ENCODE data around the gene ADAMTSL5.

The ADAMTSL5 gene

DNA sequence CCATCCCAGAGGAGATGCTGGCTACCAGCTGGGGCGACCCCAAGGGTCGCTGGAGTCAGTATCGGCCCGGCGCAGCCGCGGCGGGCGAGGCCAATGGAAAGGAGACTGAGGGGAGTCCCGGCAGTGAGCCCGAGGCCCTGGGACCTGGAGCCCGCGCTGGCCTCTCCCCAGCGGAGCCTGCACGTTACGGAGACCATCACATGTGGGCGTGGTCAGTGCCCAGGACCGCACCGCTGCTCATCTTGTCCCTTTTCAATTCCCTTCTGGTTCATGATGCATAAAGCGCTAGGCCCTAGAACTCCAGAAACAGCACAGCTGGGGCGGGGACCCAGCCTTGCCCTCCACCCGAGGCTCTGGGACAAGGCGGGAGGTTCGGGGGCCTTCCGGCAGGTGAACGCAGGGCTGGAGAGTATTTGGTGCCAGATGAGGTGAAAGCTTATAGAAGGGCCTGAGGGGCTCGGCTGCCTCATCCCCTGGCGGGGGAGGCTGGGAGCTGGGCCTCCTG is 41.8 kb downstream of the ADAMTSL5 start:
- no peaks in the 10 kb centered on the region for H3K36me3 ChIP-seq (ENCODE audit: low read depth)
- H3K27ac ChIP-seq (ENCODE audit: poor library complexity, severe bottlenecking) = no peak overlapping the region
- peak; percentile 7; the same call in 1 of the 3 replicates for ATAC-seq (ENCODE audit: low read depth)
- peak overlapping the region; percentile 1 for H3K4me3 ChIP-seq (ENCODE audit: severe bottlenecking)
- DNase-seq (ENCODE audit: low spot score) = no peak
- H3K9me3 ChIP-seq (ENCODE audit: severe bottlenecking) = no peaks in the 10 kb centered on the region
- peaks cover 56% of the 10 kb centered on the region for H3K27me3 ChIP-seq (ENCODE audit: insufficient read depth, poor library complexity, severe bottlenecking)
- H3K4me1 ChIP-seq (ENCODE audit: insufficient read depth, poor library complexity, severe bottlenecking) = peaks cover 5% of the 10 kb centered on the region
- TF ChIP-seq, protein P1, sequence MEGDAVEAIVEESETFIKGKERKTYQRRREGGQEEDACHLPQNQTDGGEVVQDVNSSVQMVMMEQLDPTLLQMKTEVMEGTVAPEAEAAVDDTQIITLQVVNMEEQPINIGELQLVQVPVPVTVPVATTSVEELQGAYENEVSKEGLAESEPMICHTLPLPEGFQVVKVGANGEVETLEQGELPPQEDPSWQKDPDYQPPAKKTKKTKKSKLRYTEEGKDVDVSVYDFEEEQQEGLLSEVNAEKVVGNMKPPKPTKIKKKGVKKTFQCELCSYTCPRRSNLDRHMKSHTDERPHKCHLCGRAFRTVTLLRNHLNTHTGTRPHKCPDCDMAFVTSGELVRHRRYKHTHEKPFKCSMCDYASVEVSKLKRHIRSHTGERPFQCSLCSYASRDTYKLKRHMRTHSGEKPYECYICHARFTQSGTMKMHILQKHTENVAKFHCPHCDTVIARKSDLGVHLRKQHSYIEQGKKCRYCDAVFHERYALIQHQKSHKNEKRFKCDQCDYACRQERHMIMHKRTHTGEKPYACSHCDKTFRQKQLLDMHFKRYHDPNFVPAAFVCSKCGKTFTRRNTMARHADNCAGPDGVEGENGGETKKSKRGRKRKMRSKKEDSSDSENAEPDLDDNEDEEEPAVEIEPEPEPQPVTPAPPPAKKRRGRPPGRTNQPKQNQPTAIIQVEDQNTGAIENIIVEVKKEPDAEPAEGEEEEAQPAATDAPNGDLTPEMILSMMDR (IDR thresholded peaks at IDR 0.05; ENCODE audit: poor library complexity, severe bottlenecking) = no peak

DNA sequence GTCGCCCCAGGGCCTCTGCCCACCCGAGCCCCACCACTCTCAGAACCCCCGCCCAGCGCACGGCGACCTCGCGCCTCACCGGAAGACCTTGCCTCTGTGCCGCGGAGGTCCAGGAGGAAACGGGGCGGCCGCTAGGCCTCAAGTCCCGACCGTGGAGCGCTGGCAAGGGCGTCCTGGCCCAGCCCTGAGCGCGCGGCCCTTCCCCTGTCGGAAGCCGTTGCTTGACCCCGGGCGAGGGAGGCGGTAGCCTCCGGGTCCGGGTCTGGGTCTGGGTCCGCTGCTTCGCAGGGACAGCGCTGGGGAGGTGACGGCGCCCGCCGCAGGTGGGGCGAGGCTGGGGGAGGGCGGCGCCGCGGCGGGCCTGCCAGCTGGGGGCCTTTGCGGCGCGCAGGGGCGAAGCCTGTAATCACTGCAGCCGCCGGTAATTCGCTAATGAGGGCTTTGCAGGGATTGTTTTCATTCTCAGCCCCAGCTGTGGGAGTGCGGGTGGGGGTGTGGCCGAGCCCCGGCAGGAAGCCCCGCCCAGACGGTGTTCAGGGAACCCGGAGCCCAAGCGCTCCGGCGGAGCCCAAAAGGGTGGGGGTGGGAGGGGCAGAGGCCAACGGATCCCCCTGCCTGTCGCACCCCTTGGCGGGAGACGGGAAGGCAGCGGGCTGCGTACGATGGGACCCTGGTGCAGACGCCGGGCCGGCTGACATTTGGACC is 42.4 kb downstream of the ADAMTSL5 start:
- H3K9me3 ChIP-seq (ENCODE audit: severe bottlenecking) = no peaks in the 10 kb centered on the region
- H3K27me3 ChIP-seq (ENCODE audit: insufficient read depth, poor library complexity, severe bottlenecking) = peaks cover 59% of the 10 kb centered on the region
- TF ChIP-seq, protein P1 (IDR thresholded peaks at IDR 0.05; ENCODE audit: poor library complexity, severe bottlenecking) = no peak
- no peak for DNase-seq (ENCODE audit: low spot score)
- peak; percentile 26; the same call in 2 of the 3 replicates for ATAC-seq (ENCODE audit: low read depth)
- H3K36me3 ChIP-seq (ENCODE audit: low read depth) = no peaks in the 10 kb centered on the region
- no peak overlapping the region for H3K27ac ChIP-seq (ENCODE audit: poor library complexity, severe bottlenecking)
- peak overlapping the region; percentile 1 for H3K4me3 ChIP-seq (ENCODE audit: severe bottlenecking)
- H3K4me1 ChIP-seq (ENCODE audit: insufficient read depth, poor library complexity, severe bottlenecking) = peaks cover 5% of the 10 kb centered on the region

DNA sequence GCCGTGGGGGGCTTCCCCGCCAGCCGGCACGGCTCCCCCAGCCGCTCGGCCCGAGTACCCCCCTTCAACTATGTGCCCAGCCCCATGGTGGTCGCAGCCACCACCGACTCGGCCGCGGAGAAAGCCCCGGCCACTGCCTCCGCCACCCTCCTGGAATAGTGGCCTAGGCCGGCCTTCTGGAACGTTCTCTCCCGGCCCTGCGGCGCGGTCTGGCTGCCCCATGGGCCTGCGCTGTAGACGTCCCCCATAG is 42.8 kb downstream of the ADAMTSL5 start:
- peak overlapping the region; percentile 1 for H3K4me3 ChIP-seq (ENCODE audit: severe bottlenecking)
- H3K27ac ChIP-seq (ENCODE audit: poor library complexity, severe bottlenecking) = no peak overlapping the region
- H3K27me3 ChIP-seq (ENCODE audit: insufficient read depth, poor library complexity, severe bottlenecking) = peaks cover 64% of the 10 kb centered on the region

DNA sequence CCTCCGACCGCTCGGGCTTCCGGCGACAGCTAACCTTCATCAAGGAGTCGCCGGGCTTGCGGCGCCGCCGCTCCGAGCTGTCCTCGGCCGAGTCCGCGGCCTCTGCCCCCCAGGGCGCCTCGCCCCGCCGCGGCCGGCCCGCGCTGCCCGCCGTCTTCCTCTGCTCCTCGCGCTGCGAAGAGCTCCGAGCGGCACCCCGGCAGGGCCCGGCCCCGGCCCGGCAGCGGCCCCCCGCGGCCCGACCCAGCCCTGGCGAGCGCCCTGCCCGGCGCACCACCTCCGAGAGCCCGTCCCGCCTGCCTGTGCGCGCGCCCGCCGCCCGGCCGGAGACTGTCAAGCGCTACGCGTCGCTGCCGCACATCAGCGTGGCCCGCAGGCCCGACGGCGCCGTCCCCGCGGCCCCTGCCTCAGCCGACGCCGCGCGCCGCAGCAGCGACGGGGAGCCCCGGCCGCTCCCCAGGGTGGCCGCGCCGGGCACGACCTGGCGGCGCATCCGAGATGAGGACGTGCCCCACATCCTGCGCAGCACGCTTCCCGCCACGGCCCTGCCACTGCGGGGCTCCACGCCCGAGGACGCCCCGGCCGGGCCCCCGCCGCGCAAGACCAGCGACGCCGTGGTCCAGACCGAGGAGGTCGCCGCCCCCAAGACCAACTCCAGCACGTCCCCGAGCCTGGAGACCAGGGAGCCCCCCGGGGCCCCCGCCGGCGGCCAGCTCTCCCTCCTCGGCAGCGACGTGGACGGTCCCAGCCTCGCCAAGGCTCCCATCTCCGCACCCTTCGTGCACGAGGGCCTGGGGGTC is 43.4 kb downstream of the ADAMTSL5 start:
- Histone ChIP-seq H3K9me3 (ENCODE audit: severe bottlenecking) (no peaks in the 10 kb centered on the region), H3K27me3 (ENCODE audit: insufficient read depth, poor library complexity, severe bottlenecking) (peaks cover 64% of the 10 kb centered on the region), H3K4me3 (ENCODE audit: severe bottlenecking) (peak overlapping the region; percentile 29), H3K36me3 (ENCODE audit: low read depth) (no peaks in the 10 kb centered on the region), H3K4me1 (ENCODE audit: insufficient read depth, poor library complexity, severe bottlenecking) (peaks cover 5% of the 10 kb centered on the region), H3K27ac (ENCODE audit: poor library complexity, severe bottlenecking) (no peak overlapping the region)
- DNase-seq (ENCODE audit: low spot score) (no peak), ATAC-seq (ENCODE audit: low read depth) (no peak)
- TF ChIP-seq, protein P1 (IDR thresholded peaks at IDR 0.05; ENCODE audit: poor library complexity, severe bottlenecking) = peak; percentile 1

More for the DNA sequence above, 42.8 kb downstream of the ADAMTSL5 start:
- no peak for DNase-seq (ENCODE audit: low spot score)
- H3K36me3 ChIP-seq (ENCODE audit: low read depth) = no peaks in the 10 kb centered on the region
- H3K9me3 ChIP-seq (ENCODE audit: severe bottlenecking) = no peaks in the 10 kb centered on the region
- ATAC-seq (ENCODE audit: low read depth) = no peak
- TF ChIP-seq, protein P1 (IDR thresholded peaks at IDR 0.05; ENCODE audit: poor library complexity, severe bottlenecking) = no peak
- peaks cover 5% of the 10 kb centered on the region for H3K4me1 ChIP-seq (ENCODE audit: insufficient read depth, poor library complexity, severe bottlenecking)

All from RWPE2 (cell line).